GM18517 (cell line): Measurements from ENCODE around the gene TMEM132D.
"Not testable (repeated sequence)": the region's sequence is repeated elsewhere in the genome, so short reads cannot be mapped to it uniquely, and the experiment has no call there.

Source experiments
- ATAC-seq: cut with Tn5 transposase; IDR thresholded peaks from one replicate; pipeline ENCODE4 v1.9.1; 2021; ENCODE audit warnings: mild to moderate bottlenecking, moderate library complexity; ENCODE audit not compliant: unreplicated experiment

Gene TMEM132D

DNA sequence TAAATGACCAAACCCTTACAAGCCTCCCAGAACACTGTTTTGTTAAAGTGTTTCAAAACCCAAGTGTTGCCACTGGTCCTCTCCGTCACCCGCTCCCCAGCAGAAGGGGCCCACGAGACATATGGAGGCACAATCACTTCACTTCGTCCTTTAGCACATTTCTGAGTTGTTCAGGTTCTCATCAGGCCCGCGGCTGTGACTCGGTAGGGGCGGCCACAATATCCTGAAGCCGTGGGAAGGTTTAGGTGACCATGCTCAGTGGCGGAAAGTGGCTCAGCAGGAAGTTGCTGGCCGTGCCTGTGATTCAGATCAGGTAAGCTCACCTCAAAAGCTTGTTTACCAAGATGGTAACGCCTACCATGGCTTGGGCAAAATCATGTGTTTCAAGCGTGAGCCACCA, 823.0 kb downstream of the TMEM132D start:
- ATAC-seq: no peak

DNA sequence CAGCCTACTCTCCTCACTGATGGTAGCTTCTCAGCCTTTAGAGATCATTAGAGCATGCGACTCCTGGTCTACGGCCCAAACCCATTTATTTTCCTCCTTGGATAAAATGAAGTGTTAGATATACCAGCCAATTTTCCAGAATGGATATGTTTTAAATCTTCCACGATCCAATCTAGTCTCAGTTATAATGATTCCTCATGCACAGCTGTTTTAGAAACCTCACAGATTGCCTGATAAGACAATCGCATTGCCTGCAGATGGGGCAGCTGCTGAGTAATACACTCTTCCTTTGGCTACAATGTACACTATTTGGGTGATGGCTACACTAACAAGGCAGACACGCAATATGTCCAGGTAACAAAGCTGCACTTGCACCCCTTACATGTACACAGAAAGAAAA, 823.4 kb downstream of the TMEM132D start:
- ATAC-seq: no peak

DNA sequence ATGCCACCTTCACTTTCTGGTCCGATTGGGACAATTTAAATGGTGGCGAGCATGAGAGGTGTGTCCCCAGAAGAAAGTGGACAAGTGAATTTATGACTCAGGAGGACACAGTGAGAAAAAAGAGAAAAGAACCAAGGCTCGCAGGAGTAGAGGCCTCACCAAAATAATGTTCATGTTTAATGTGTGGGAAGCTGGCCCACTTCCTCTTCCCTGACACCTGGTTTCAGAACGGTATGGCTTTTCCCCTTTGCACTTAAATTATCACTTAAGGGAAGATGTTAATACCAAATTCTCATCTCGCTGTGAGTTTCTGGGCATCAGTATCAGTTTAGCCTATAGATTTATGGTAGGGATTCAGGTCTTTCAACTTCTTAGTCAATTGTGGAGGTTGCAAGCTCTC, 824.1 kb downstream of the TMEM132D start:
- no peak for ATAC-seq

DNA sequence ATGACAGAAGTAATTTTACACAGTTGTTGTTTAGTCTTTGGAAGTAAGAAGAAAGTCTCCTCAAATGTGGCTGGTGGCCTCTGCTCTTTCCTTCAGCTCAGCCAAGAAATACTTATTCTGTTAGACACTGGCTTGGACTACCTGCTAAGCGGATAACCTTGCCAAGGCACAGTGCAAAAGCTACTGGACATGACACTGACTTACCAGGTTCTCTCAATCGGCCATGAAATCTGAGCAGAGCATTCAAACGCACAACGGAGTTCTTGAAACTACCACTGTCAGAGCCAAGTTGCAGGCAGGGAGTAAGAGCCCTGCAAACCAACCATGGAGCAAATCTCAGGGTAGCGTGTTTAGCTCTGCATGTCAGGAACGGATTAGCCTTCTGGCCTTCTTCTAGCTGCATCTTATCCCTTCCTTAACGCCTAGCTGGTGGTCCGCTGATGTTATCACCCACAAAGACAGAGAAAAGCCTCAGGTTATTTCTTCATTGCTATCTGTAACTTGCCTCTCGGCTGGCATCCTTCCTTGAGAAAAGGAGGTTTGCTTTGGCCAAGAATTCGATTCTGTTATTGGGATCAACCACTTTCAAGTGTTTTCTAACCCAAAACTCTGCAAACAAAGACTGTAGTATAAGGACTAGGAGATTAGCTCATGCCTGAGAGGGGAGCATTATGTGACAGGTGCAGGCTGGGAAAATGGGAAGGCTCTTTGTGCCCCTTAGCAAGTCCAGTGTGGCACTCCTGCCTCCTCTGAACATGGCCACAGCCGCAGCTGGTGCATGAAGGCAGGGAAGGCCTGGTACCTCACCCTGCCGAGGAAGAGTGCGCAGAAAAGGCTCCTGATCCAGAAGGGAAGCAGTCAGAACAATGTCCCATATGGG, 827.1 kb downstream of the TMEM132D start:
- no peak for ATAC-seq

DNA sequence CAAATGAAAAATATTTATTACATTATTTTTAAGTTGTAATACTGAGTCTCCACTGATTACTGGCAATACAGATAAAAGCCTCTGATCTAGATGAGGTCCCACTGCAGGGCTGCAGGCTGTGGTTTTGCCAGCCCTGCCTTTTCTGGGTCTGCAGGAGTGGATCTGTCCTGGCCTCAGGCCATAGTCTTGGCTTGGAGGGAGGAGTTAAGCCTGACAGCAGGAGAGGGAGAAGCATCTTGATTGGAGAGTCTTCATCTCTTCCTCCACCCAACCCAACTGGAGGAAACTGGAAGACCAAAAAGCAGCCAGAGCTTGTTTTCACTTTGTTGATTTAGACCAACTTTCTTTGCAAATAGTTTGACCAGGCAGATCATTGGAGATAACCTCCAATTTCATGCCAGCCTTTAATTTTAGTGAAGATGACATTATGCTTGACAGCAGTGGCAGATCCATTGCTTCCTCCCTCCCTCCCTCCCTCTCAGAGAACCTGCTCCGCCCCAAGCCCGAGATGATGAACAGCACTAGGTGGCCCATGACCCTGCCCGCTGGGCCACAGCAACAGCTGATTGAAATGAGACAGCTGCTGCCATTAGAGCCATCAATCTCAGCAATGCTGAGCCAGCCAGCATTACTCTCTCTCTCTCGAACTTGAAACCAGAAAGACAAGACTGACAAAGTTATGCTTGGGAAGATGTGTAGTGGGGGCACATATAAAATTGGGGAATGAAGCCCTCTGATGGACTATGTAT, 828.2 kb downstream of the TMEM132D start:
- no peak for ATAC-seq

DNA sequence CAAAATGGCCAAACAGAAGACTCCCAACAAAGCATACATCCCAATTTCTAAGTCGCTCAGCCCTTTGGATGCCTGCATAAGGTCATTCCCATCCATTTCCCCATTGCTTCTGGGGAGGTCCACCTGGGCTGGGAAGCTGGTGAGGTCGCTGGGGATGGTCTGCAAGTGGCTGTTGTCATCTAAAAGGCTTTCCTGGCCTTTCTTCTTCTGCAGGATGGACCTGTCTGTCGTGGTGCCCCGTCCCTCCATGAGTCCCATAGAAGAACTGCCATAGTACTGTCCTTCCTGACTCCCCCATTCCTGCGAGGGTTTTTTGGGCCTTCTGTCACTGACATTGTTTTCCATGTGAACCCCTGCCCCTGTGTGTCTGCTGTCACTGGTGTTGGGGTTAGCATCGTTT, 829.4 kb downstream of the TMEM132D start:
- no peak for ATAC-seq

DNA sequence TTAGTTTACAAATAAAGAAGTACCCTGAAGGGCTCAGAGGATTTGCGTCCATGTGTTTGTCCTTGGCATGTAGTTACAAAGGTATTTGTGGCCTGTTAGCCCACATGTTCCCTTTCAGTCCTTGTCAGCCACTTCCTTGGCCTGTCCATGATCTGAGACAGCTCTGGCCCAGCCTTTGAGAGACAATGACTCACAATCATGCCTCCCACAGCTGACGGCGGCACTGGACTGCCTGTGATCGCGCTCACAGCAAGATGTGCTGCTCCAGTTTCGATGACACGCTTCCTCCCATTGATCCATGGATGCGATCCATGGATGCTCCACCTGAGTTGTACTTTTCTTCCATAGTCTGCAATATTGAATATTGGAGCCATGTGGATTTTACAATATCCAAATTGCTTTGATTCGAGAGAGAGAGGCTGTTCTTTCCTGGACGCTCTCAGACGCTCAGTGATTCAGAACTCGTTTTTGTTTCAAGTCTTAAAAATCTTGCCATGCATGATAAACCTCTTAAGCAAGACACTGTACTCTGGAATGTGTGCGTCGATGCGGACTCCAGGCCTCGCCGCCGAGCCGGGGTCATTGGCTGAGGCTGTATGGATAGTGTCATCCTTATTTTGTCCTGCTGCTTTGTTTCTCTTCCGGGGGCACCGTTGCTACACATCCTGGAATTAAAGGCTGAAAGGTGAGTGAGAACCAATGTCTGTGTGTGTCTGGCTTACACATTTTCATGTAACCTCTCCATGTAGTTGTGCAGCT, 830.5 kb downstream of the TMEM132D start:
- no peak for ATAC-seq

DNA sequence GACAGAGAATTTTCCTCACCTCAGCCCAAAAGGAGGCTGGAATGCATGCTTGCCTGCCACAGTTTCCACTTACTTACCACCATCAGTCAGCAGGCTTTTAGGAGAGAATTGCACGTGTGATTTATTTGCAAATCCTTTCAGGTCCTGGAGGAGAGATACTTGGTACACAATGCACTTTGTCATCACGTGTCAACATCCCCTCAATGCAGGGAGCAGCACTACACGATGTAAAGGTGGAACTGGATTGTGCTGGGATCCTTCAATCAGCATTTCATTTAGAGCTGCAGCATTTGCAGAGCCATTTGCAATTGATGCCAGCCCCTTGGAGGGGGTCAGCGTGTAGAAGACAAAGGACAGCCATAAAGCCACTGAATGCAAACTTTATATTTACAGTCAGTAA, 832.5 kb downstream of the TMEM132D start:
- no peak for ATAC-seq

DNA sequence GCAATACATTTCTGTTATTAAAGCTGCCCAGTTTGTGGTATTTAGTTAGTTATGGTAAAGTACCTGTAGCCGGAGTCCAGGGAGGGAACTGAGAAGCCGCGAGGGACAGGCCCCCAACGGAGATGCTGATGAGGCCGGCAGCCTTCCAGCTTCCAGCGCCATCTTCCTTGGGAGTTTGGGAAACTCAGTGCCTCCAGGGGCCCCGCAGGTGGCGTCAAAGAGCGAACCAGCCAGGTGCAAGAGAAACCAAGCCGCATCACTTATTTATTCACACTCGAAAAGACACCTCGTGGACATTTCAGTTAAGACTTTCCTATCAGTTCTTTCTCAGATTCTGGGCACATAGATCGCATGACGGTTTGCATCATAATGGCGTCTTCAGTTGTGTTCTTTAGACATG, 833.9 kb downstream of the TMEM132D start:
- no peak for ATAC-seq

DNA sequence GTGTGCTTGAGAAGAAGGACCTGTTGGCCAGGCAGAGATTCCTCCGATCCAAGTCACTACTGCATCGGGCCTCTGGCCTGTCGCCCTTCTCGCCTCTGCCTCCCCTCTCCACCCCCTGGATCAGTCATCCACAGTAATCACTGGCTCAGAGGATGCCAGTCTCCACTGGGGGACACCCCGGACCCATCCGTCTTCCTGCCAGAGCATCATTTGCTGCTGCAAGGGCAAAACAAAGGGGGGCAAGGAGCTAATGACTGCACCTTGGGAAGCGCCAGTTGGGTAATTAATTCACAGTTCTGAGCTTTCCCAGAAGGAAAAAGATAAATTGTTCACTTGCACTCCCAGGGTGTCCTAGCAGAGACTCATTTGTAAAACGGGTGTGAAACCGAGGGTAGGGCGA, 835.1 kb downstream of the TMEM132D start:
- no peak for ATAC-seq

DNA sequence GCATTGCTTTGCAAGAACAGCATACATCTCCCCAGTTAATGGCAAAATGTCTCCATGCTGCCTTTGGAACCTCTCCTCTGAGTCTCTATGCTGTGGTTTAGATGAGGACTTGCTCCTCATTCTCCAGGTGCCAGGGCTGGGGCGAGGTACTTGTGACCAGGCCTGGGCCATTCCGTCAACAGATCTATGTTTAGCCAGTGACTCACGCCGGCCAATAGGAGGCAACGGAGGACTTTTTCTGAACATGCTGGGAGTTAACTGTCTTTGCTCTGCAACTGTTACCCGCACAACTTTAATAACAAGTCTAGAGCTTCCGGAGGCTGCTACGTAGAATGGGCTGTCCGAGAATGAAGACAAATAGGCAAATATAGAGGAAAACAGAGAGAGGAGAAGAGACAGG, 836.3 kb downstream of the TMEM132D start:
- ATAC-seq: no peak

DNA sequence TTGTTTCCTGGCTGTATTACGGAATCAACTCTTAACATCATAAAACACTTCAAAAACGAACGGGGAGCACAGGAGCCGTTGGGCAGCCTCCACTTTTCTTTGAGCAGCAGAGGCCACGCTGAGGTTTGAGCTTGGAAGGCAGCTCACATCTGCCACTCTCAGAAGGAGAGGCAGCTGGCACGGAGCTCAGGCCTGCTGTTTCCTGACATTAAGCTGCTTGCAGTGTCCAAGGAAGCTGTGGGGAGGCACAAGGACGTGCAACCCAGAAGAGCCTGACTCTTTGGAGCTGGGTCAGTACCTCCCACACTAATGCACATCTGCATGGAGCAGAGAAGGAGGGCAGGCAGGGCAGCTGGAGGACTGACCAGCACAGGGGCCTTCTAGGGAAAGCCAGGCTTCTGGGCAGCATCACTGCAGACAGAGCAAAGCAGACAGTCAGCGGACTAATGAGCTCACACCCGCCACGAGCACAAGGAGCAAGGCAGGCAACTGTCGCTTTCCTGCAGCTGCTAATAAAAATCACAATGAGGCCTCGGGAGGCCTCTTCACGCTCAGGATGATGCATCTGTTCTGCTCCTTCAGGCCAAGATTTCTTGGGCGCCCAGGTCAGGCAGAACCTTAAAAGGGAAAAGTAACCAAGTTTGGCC, 839.5 kb downstream of the TMEM132D start:
- no peak for ATAC-seq

DNA sequence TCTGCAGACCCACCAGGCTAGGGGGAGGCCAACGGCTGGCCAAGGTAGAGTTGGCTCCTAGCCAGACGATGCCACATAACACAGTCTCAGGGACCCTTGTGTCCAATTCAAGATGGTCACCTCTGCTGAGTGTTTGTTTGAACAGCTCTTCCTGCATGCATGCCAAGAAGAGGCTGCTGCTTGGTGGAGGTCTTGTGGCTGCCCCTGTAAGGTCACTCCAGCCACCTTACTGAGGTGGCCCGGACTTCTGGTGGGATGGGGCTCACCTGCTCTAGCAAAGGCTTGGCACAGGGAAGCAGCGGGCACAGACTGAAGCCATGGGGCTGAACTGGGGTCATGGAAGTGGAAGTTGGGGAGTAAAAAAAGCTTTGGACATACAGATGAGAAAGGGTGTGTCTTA, 840.2 kb downstream of the TMEM132D start:
- ATAC-seq: no peak

DNA sequence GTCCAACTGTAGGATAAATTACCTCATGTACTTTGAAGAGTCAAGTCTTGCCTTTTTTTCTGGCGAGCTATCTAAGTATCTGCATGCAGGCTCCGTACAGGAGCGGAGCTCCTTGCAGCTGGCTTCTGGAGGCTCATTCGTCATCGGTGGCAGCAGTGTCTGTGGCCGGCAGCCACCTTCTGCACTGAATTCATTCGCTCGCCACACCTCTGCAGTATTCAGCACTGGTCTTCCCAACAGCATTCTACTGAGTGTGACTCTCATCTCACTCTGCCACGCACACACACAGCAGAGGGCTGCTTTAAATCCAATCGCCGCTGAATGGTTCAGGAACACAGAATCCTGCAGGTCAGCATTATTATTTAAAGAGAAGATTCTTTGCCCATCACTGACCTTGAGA, 850.6 kb downstream of the TMEM132D start:
- no peak for ATAC-seq

DNA sequence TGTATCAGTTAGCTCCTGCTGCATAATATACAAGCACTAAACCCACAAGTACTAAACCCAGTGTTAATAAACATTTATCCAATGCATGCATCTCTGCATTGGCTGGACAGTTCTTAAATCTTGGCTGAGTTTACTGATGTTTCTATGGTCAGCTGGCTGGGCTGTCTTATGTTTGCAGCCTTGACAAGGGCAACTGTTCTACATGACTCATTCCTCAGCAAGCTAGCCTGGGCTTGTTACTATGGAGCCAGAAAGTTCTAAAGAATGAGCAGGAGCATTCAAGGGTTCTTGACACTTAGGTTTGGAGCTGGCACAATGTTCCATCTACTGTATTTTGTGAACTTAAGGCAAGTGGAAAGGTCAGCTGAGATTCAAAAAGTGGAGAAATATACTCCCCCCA, 851.5 kb downstream of the TMEM132D start:
- no peak for ATAC-seq

DNA sequence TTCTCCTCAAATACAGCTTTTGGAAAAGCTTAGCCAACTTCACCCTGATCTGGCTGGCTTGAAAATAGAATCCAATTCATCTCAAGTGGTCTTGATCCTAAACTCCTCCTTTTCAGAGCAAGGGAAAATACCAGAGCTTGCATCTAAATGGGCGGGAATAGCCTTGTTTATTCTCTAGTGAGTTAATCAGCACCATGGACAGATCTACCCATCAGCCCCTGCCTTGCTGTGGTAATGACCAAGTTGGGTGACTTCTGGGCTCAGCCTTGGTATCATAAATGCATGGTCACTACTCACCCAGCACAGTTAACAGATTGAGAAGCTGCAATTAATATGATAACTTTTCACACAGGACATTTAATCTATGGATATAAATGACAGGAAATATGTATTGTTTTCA, 853.9 kb downstream of the TMEM132D start:
- ATAC-seq: no peak

DNA sequence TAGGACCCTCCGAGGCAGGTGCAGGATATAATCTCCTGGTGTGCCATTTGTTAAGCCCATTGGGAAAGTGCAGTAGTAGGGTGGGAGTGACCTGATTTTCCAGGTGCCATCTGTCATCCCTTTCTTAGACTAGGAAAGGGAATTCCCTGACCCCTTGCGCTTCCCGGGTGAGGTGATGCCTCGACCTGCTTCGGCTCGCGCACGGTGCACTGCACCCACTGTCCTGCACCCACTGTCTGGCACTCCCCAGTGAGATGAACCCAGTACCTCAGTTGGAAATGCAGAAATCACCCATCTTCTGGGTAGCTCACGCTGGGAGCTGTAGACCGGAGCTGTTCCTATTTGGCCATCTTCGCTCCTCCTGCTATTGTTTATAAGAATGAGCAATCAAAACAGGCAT, 860.5 kb downstream of the TMEM132D start:
- not testable (repeated sequence) for ATAC-seq

DNA sequence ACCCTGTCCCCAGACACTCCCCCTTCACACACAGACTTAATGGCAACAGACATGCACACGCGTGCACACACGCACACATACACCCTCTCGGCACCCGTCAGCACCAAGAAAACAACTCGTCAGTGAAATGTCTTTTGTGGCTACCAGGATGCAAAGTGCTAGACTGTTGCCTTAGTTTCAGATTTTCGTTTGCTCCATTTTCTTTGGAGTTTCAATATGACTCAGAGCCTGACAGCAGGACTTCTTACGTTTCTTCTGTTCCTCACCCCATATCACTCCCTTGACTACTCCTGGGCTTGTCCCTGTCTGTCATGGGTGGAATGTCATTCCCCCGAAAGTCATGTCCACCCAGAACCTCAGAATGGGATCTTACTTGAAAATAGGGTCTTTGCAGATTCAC, 867.7 kb downstream of the TMEM132D start:
- no peak for ATAC-seq

DNA sequence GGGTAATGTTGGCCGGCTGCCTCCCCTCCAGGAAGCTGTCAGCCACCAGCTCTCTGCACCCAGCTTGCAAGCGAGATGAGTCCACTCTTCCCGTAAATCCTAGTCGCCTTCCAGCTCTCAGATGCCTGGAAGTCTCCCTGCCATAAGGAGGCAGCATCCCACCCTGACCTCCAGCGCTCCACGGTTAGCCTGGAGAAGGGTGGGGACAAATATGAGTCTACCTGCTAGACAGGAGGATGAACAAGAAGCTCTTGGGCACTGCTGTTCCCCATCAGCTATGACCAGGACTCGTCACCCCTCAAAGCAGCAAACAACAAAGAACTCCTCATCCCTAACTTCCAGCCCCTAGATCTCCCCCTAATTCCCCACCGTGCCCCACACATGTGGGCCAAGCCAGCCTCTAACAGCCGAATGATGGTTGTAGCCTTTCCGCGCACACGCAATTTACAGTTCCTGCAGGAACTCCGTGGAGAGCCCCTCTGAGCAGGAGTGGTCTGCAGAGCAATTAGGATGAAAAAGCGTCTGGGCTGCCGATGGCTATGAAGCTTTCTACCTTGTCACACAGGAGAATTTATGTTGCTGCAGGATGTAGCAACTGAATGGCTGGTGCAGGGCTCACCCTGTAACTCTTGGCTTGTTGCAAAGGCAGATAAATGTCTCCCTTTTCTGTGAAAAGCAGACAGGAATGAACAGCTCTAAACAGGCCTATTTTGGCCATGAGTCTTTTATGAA, 869.1 kb downstream of the TMEM132D start:
- no peak for ATAC-seq

DNA sequence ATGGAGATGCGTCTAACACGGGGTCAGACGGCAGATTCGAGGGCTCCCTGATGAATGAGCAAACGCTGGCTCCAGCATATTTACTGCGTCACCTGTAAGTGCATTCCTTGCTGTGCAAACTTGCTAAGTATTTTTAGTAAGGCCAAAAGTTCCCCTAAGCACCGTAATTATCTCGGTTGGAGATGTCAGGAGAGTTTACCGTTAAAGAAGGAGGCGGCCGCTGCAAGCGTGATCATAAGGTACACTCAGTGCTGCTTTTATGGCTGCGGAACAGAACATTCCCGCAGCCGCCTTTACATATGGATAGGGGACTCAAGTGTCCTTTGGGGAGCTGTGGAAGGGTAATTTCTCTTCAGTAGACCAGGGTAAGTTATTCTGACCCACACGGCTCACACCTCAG, 875.0 kb downstream of the TMEM132D start:
- no peak for ATAC-seq
